Mucosa of stomach (tissue), 1 donor: ENCODE results near the gene NT5C1A.

Source experiments
- H3K27me3 ChIP-seq: one replicate; pipeline ENCODE4 v1.7.0; 2013; ENCODE audit warnings: mild to moderate bottlenecking, low read length; ENCODE audit not compliant: control insufficient read depth, insufficient read depth
- H3K36me3 ChIP-seq: one replicate; pipeline ENCODE4 v1.7.0; 2013; ENCODE audit warnings: low read length; ENCODE audit not compliant: control insufficient read depth, insufficient read depth
- H3K4me1 ChIP-seq: one replicate; pipeline ENCODE4 v1.7.0; 2013; ENCODE audit warnings: mild to moderate bottlenecking, low read length; ENCODE audit not compliant: control insufficient read depth, insufficient read depth
- H3K4me3 ChIP-seq: one replicate; pipeline ENCODE4 v1.7.0; 2013; ENCODE audit warnings: low read length
- H3K9ac ChIP-seq: one replicate; pipeline ENCODE4 v1.7.0; 2013; ENCODE audit warnings: mild to moderate bottlenecking, low read length, moderate library complexity
- H3K9me3 ChIP-seq: one replicate; pipeline ENCODE4 v1.7.0; 2013; ENCODE audit warnings: mild to moderate bottlenecking, low read length, moderate library complexity; ENCODE audit not compliant: control insufficient read depth
- donor health status: Pancreatic carcinoma.

NT5C1A gene

GRCh38 chr1:39631361-39632322, 40.3 kb downstream of the NT5C1A start:
- H3K4me1 ChIP-seq = no peaks in the 10 kb centered on the region
- no peak overlapping the region for H3K4me3 ChIP-seq
- no peak overlapping the region for H3K9ac ChIP-seq

GRCh38 chr1:39628807-39629350, 43.0 kb downstream of the NT5C1A start:
- Histone ChIP-seq H3K36me3 (no peaks in the 10 kb centered on the region), H3K9ac (no peak overlapping the region), H3K4me1 (no peaks in the 10 kb centered on the region), H3K27me3 (peaks cover 21% of the 10 kb centered on the region), H3K4me3 (no peak overlapping the region), H3K9me3 (no peaks in the 10 kb centered on the region)

More at GRCh38 chr1:39631361-39632322, 40.3 kb downstream of the NT5C1A start:
- peaks cover 38% of the 10 kb centered on the region for H3K27me3 ChIP-seq
- no peaks in the 10 kb centered on the region for H3K9me3 ChIP-seq
- no peaks in the 10 kb centered on the region for H3K36me3 ChIP-seq

DNA sequence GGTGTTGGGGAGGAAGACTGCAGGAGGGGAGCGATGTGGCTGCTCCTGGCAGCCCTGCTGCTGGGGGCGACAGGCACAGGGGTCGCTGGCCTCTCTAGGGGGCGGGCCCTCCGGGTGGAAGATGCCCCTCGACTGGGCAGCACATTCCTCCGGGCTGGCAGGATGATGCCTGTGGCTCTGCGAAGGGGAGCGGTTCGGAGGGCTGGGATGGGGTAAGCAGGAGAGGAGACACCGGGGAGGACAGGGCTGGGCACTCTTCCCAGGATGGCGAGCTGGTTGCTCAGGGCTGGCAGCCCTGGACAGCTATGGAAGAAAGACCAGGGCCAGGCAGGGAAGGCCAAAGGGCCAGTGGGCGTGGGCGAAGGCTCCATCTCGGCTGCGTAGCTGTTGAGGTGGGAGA, 45.3 kb downstream of the NT5C1A start:
- no peaks in the 10 kb centered on the region for H3K4me1 ChIP-seq
- no peaks in the 10 kb centered on the region for H3K9me3 ChIP-seq
- no peak overlapping the region for H3K4me3 ChIP-seq
- no peaks in the 10 kb centered on the region for H3K36me3 ChIP-seq
- H3K9ac ChIP-seq = no peak overlapping the region
- peaks cover 2% of the 10 kb centered on the region for H3K27me3 ChIP-seq

- no peaks in the 10 kb centered on the region for H3K4me1 ChIP-seq
- no peak overlapping the region for H3K4me3 ChIP-seq
- no peak overlapping the region for H3K9ac ChIP-seq
- no peaks in the 10 kb centered on the region for H3K27me3 ChIP-seq
- no peaks in the 10 kb centered on the region for H3K36me3 ChIP-seq
- H3K9me3 ChIP-seq = no peaks in the 10 kb centered on the region
Measured at GRCh38 chr1:39625462-39626273, 46.2 kb downstream of the NT5C1A start.

GRCh38 chr1:39625009-39625408, 46.9 kb downstream of the NT5C1A start:
- no peaks in the 10 kb centered on the region for H3K27me3 ChIP-seq
- H3K9ac ChIP-seq = no peak overlapping the region
- no peak overlapping the region for H3K4me3 ChIP-seq
- no peaks in the 10 kb centered on the region for H3K4me1 ChIP-seq
- H3K36me3 ChIP-seq = no peaks in the 10 kb centered on the region
- H3K9me3 ChIP-seq = no peaks in the 10 kb centered on the region

- no peaks in the 10 kb centered on the region for H3K27me3 ChIP-seq
- no peaks in the 10 kb centered on the region for H3K9me3 ChIP-seq
- H3K9ac ChIP-seq = no peak overlapping the region
- no peaks in the 10 kb centered on the region for H3K4me1 ChIP-seq
- no peak overlapping the region for H3K4me3 ChIP-seq
- H3K36me3 ChIP-seq = no peaks in the 10 kb centered on the region
Measured at GRCh38 chr1:39623053-39623452, 48.9 kb downstream of the NT5C1A start.

GRCh38 chr1:39622427-39622826, 49.5 kb downstream of the NT5C1A start:
- no peaks in the 10 kb centered on the region for H3K4me1 ChIP-seq

DNA sequence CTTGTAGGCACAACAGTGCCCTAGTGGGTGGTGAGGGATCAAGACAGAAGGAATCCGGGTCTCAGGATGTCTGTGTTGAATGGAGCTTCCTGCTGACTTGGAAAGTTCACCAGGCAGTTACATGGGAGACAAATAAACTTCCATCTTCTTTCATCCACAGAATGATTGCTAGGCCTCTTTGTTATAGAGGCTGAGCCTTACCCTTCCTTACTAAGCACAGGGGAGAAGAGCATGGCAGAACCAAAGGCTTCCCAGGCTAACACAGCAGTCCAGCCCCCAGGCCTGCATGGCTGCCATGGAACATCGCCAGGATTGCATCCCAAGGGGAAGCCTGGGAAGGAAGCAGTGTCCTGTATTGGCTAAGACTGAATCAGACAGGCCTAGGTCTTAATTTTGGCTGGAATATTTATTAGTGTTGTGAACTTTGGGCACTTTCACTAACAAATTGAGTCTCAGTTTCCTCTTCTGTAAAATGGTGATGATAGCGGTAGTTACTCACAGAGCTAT, 51.2 kb downstream of the NT5C1A start:
- no peak overlapping the region for H3K9ac ChIP-seq
- no peaks in the 10 kb centered on the region for H3K4me1 ChIP-seq

More at GRCh38 chr1:39622427-39622826, 49.5 kb downstream of the NT5C1A start:
- no peak overlapping the region for H3K9ac ChIP-seq
- no peak overlapping the region for H3K4me3 ChIP-seq
- no peaks in the 10 kb centered on the region for H3K27me3 ChIP-seq
- no peaks in the 10 kb centered on the region for H3K36me3 ChIP-seq
- no peaks in the 10 kb centered on the region for H3K9me3 ChIP-seq

GRCh38 chr1:39617488-39618049, 54.3 kb downstream of the NT5C1A start:
- H3K4me3 ChIP-seq = no peak overlapping the region
- H3K9ac ChIP-seq = no peak overlapping the region
- no peaks in the 10 kb centered on the region for H3K9me3 ChIP-seq
- H3K4me1 ChIP-seq = no peaks in the 10 kb centered on the region
- no peaks in the 10 kb centered on the region for H3K36me3 ChIP-seq
- H3K27me3 ChIP-seq = no peaks in the 10 kb centered on the region

More for the DNA sequence above, 51.2 kb downstream of the NT5C1A start:
- H3K36me3 ChIP-seq = no peaks in the 10 kb centered on the region
- H3K27me3 ChIP-seq = no peaks in the 10 kb centered on the region
- no peaks in the 10 kb centered on the region for H3K9me3 ChIP-seq
- H3K4me3 ChIP-seq = no peak overlapping the region

DNA sequence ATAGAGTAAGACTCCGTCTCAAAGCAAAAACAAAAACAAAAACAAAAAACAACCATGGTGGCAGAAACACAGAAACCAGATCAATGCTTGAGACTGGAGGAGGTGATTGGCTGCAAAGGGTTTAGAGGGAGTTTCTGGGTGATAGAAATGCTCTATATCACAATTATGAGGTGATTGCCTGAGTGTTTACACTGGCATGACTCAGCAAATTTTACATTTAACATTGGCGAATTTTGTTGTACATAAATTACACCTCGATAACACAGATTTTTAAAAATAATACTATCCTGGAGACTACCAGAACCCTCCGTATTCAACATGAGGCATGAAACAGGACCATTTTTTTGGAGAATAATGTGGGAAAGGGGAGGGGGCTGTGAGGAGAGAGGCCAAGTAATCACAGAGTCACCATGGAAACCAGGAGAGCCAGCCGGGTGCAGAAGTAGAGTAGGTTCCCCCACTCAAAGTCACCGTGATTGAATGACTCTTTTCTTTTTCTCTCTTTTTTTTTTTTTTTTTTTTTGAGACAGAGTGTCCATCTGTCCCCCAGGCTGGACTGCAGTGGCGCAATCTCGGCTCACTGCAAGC, 56.7 kb downstream of the NT5C1A start:
- Histone ChIP-seq H3K9me3 (no peaks in the 10 kb centered on the region), H3K9ac (no peak overlapping the region), H3K27me3 (no peaks in the 10 kb centered on the region), H3K36me3 (no peaks in the 10 kb centered on the region), H3K4me1 (no peaks in the 10 kb centered on the region), H3K4me3 (no peak overlapping the region)

- Histone ChIP-seq H3K4me1 (no peaks in the 10 kb centered on the region), H3K4me3 (no peak overlapping the region), H3K9ac (no peak overlapping the region), H3K36me3 (no peaks in the 10 kb centered on the region), H3K27me3 (peaks cover 4% of the 10 kb centered on the region), H3K9me3 (no peaks in the 10 kb centered on the region)
Measured at GRCh38 chr1:39614488-39614887, 57.4 kb downstream of the NT5C1A start.
